ENCODE data around the gene UCK2. TPM values are rescaled to one million over a fixed set of nuclear protein-coding genes. Genes with fewer than 3 reads are reported as not detected.

Gene UCK2
- polyA plus RNA-seq, 2 of the 4 experiments (the other 2 are of a cell fraction), result 72.4 to 98.9 TPM

DNA sequence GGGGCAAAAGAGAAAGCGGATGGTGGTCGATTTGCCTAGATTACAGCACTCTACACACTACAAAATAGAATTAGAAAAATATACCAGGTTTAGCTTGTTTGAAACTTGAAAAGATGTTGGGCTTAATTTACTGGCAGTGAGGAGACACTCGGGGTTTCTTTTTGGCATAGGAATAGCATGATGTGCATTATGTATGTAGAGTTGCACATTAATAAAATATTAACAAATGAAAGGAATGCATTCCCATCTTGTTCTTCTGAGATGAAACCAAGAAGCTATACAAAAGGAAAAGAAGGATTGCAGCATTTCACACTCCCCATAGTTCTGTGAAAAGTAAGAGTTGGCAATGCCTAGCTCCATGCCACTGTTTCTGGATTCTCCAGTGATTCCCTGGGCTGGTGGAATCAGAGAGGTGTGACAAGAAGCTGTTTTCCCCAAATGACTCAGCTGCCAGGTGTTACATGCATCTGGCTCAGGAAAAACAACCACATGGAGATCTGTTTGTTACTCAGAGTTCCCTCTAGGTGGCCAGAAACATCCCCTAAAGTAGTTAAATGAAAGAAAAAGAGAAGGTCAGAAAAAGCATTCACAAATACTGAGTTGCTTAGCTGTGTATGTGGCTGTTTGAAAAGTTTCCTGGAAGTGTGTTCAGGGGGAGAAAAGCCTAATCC is 115.6 kb downstream of the UCK2 start:
- Histone ChIP-seq H3K4me2 (no peak overlapping the region), H3K9me3 (no peaks in the 10 kb centered on the region), H3K4me3 (no peak overlapping the region), H3K27ac (no peak overlapping the region), H3K4me1 (no peaks in the 10 kb centered on the region)
- ATAC-seq, result peak; percentile 51 to 52; a peak in 5 of 6 replicates
- POLR2A ChIA-PET, result no interaction called here
- CTCF ChIA-PET, result interaction anchor here (0.6 to 1.3 kb wide), 7 partner anchors 10 to 1101 kb away, joined by 3 to 4 read pairs (median 3); no protein-coding TSS in a partner anchor
- WGBS (ENCODE audit: missing lambda C conversion rate), result 22% methylated on average over 3 of the region's 3 CpGs
- DNase-seq (ENCODE audit: low read depth in 1 of 2, low spot score in 1 of 2), result peak; percentile 4 to 15
- TF ChIP-seq HDAC2 (IDR thresholded peaks at IDR 0.05) (no peak), POLR2A (IDR thresholded peaks at IDR 0.05; ENCODE audit: low read length) (no peak), ESRRA (IDR thresholded peaks at IDR 0.05; ENCODE audit: borderline replicate concordance, low read length) (no peak), NPAS2 (CRISPR knock-in tag; IDR thresholded peaks at IDR 0.05; ENCODE audit: borderline replicate concordance) (no peak), NR3C1 (IDR thresholded peaks at IDR 0.05) (no peak), GATA3 (IDR thresholded peaks at IDR 0.05; ENCODE audit: borderline replicate concordance) (no peak), HEYL (CRISPR knock-in tag; IDR thresholded peaks at IDR 0.05) (no peak), ZSCAN20 (CRISPR knock-in tag; IDR thresholded peaks at IDR 0.05) (no peak), FOSL2 (IDR thresholded peaks at IDR 0.05) (no peak), FOSL2 (CRISPR knock-in tag; IDR thresholded peaks at IDR 0.05) (no peak), RAD21 (conservative IDR thresholded peaks at IDR 0.05 in 1 of 2, IDR thresholded peaks at IDR 0.05 in 1 of 2) (no peak), MAX (IDR thresholded peaks at IDR 0.05) (no peak), SMC3 (IDR thresholded peaks at IDR 0.05) (no peak), MAFK (IDR thresholded peaks at IDR 0.05; ENCODE audit: partially characterized antibody) (no peak), HES2 (IDR thresholded peaks at IDR 0.05) (no peak), TP53 (CRISPR knock-in tag; IDR thresholded peaks at IDR 0.05) (no peak), ZFP36 (IDR thresholded peaks at IDR 0.05; ENCODE audit: borderline replicate concordance, partially characterized antibody) (no peak), JUN (IDR thresholded peaks at IDR 0.05) (no peak)
- FAIRE-seq, result no peak

DNA sequence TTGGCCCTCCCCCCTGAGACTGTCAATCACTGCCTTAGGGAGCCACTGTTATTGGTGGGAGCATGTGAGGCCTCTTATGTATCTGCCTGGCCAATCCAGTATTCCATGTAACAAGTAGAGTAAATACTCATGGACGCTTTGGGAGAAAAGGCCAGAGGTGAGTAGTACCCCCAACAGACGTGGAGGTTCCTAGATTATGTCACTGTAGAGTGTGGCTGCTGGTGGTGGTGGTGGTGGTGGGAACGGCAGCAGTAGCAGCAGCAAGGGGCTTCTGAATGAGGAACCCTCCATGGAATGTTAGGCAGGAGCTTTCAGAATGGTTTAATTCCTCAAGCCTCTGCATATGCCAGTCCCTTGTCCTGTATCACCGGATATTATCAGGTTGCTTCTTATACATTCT is 118.5 kb downstream of the UCK2 start:
- no peak overlapping the region for H3K4me3 ChIP-seq
- no peak for DNase-seq (ENCODE audit: low read depth in 1 of 2, low spot score in 1 of 2)
- no peak for FAIRE-seq
- H3K27ac ChIP-seq, result no peak overlapping the region
- no peaks in the 10 kb centered on the region for H3K9me3 ChIP-seq
- WGBS (ENCODE audit: missing lambda C conversion rate), result 0% methylated on average over 4 of the region's 4 CpGs
- no peak overlapping the region for H3K4me2 ChIP-seq
- TF ChIP-seq RFX5 (IDR thresholded peaks at IDR 0.05), result no peak
- no peak for TF ChIP-seq FOSB (CRISPR knock-in tag; IDR thresholded peaks at IDR 0.05)
- CTCF ChIA-PET, result interaction anchor here (1.9 kb wide), 1 partner anchor 17 kb away, joined by 4 read pairs; no protein-coding TSS in a partner anchor
- no peaks in the 10 kb centered on the region for H3K4me1 ChIP-seq
- POLR2A ChIA-PET, result no interaction called here
- no peak for ATAC-seq

- WGBS (ENCODE audit: missing lambda C conversion rate), result 14% methylated on average over 4 of the region's 6 CpGs
- POLR2A ChIA-PET, result no interaction called here
Measured at GRCh38 chr1:165947797-165948455, 120.5 kb downstream of the UCK2 start.

More at GRCh38 chr1:165947797-165948455, 120.5 kb downstream of the UCK2 start:
- ATAC-seq (no peak), DNase-seq (ENCODE audit: low read depth in 1 of 2, low spot score in 1 of 2) (no peak), FAIRE-seq (no peak)
- Histone ChIP-seq H3K9me3 (no peaks in the 10 kb centered on the region), H3K4me2 (no peak overlapping the region), H3K4me3 (no peak overlapping the region), H3K27ac (no peak overlapping the region), H3K4me1 (no peaks in the 10 kb centered on the region)
- CTCF ChIA-PET, result interaction anchor here (0.7 to 1.4 kb wide), 3 partner anchors 9 to 217 kb away, joined by 3 to 5 read pairs (median 4); no protein-coding TSS in a partner anchor
- no peak for TF ChIP-seq NR3C1 (IDR thresholded peaks at IDR 0.05)
- no peak for TF ChIP-seq RARB (CRISPR knock-in tag; IDR thresholded peaks at IDR 0.05)
- no peak for TF ChIP-seq PHF8 (IDR thresholded peaks at IDR 0.05; ENCODE audit: borderline replicate concordance, low read depth)
- no peak for TF ChIP-seq EHF (CRISPR knock-in tag; IDR thresholded peaks at IDR 0.05)
- no peak for TF ChIP-seq ATOH8 (CRISPR knock-in tag; IDR thresholded peaks at IDR 0.05; ENCODE audit: low read depth)
- TF ChIP-seq HOXB5 (CRISPR knock-in tag; IDR thresholded peaks at IDR 0.05), result no peak
- no peak for TF ChIP-seq TP53 (CRISPR knock-in tag; IDR thresholded peaks at IDR 0.05)
- TF ChIP-seq HES2 (IDR thresholded peaks at IDR 0.05), result no peak
- no peak for TF ChIP-seq RCOR1 (IDR thresholded peaks at IDR 0.05; ENCODE audit: low read depth, low read length)
- no peak for TF ChIP-seq KDM1A (IDR thresholded peaks at IDR 0.05; ENCODE audit: low read depth)
- TF ChIP-seq GATA3 (IDR thresholded peaks at IDR 0.05; ENCODE audit: borderline replicate concordance), result no peak
- TF ChIP-seq RFX5 (IDR thresholded peaks at IDR 0.05), result no peak
- TF ChIP-seq PBX3 (IDR thresholded peaks at IDR 0.05), result no peak

All from A549 (cell line).